Measurements from ENCODE around the gene CTU2.

- no peak for TF ChIP-seq POLR2AphosphoS5 (IDR thresholded peaks at IDR 0.05)
- TF ChIP-seq CTCF (IDR thresholded peaks at IDR 0.05): no peak
Measured at GRCh38 chr16:88665148-88665547, 41.2 kb upstream of the CTU2 start.
